Breast epithelium (tissue), 4 donors: ENCODE data around the gene COL25A1. TPM values are rescaled to one million over a fixed set of nuclear protein-coding genes. Genes with fewer than 3 reads are reported as not detected.

Source experiments
- DNase-seq, 2 donors: peaks; one replicate each; pipeline ENCODE4 v3.0.0-alpha.2; 2019; ENCODE audit warnings: low spot score in 2 of 2
- H3K27ac ChIP-seq, 2 donors: fragments of 200-600 bp; sonication (generic) in 1 of 2; one replicate each; pipeline ENCODE4 v1.5.1; 2016 to 2019; ENCODE audit warnings: mild to moderate bottlenecking in 1 of 2
- H3K27me3 ChIP-seq, 2 donors: fragments of 200-600 bp; sonication (generic) in 1 of 2; one replicate each; pipeline versions ENCODE4 v1.5.1 to v1.6.0; 2017 to 2019; ENCODE audit warnings: control low read depth in 1 of 2, mild to moderate bottlenecking in 1 of 2
- H3K36me3 ChIP-seq: fragments of 200-600 bp; one replicate; pipeline ENCODE4 v1.5.1; 2019
- H3K4me1 ChIP-seq, 2 donors: fragments of 200-600 bp; sonication (generic); one replicate each; pipeline ENCODE4 v1.5.1; 2016 to 2019; ENCODE audit warnings: control low read depth in 1 of 2
- H3K4me3 ChIP-seq, 3 donors: fragments of 200-600 bp; sonication (generic); 1 replicate in 2 of 3; 2 replicates in 1 of 3; pipeline ENCODE4 v1.5.1; 2016 to 2019; ENCODE audit warnings: mild to moderate bottlenecking in 3 of 3, moderate library complexity in 2 of 3
- H3K9me3 ChIP-seq, 2 donors: fragments of 200-600 bp; sonication (generic) in 1 of 2; one replicate each; pipeline ENCODE4 v1.5.1; 2016 to 2019; ENCODE audit warnings: control low read depth in 1 of 2
- POLR2A ChIP-seq: fragments of 450-650 bp; IDR thresholded peaks from one replicate; pipeline ENCODE4 v1.6.1; 2016; ENCODE audit warnings: antibody characterized with exemption, mild to moderate bottlenecking, moderate library complexity
- POLR2AphosphoS5 ChIP-seq, 3 donors: sonication (generic); formaldehyde crosslinking; IDR thresholded peaks; one replicate each; pipeline ENCODE4 v1.6.1; 2017; ENCODE audit warnings: antibody characterized with exemption in 3 of 3
- intact Hi-C: fragments of 100-400 bp; cut with DNase I; formaldehyde crosslinking; loops from one replicate; pipeline ENCODE4 v1.15.1; 2023; ENCODE audit warnings: low total_unique reads
- total RNA-seq, 3 donors: library from RNA; depleted of rRNA; stranded (reverse); fragments of >200 nt; gene quantifications; one replicate each; pipeline ENCODE4 v1.1.0, GENCODE V29; 2016
- TF ChIP-seq, protein P1 (sequence below), 3 donors: fragments of 450-650 bp; IDR thresholded peaks; one replicate each; pipeline ENCODE4 v1.5.1; 2016 to 2017; ENCODE audit warnings: antibody characterized with exemption in 3 of 3, mild to moderate bottlenecking in 3 of 3, moderate library complexity in 3 of 3

Gene COL25A1
- total RNA-seq, 3 donors from 2014 or later, result 2.6 to 11.0 (median 2.8) TPM

DNA sequence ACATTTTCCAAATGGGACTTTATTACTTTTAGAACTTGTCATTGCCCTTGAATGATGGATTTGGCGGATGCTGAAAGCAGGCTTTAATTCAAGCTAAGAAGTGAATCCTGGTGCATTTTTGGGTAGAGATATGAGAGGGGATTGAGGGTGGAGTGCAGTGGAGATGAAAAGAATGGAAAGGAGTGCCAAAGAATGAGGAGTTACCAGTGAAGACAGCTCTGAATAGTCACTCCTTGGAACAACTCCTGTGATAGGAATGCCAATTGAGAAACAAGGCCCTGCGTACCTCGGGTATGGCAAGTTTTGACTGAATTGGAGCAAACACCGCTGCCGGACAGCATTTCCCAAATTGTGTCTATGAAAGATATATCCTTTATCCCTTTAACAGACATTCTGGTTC lies 503.2 kb downstream of the COL25A1 start:
- Histone ChIP-seq H3K36me3 (no peaks in the 10 kb centered on the region), H3K9me3 (no peaks in the 10 kb centered on the region), H3K27ac (no peak overlapping the region), H3K4me1 (no peaks in the 10 kb centered on the region), H3K4me3 (no peak overlapping the region), H3K27me3 (no peaks in the 10 kb centered on the region)
- TF ChIP-seq POLR2AphosphoS5 (IDR thresholded peaks at IDR 0.05) (no peak), POLR2A (no peak)
- TF ChIP-seq, protein P1, sequence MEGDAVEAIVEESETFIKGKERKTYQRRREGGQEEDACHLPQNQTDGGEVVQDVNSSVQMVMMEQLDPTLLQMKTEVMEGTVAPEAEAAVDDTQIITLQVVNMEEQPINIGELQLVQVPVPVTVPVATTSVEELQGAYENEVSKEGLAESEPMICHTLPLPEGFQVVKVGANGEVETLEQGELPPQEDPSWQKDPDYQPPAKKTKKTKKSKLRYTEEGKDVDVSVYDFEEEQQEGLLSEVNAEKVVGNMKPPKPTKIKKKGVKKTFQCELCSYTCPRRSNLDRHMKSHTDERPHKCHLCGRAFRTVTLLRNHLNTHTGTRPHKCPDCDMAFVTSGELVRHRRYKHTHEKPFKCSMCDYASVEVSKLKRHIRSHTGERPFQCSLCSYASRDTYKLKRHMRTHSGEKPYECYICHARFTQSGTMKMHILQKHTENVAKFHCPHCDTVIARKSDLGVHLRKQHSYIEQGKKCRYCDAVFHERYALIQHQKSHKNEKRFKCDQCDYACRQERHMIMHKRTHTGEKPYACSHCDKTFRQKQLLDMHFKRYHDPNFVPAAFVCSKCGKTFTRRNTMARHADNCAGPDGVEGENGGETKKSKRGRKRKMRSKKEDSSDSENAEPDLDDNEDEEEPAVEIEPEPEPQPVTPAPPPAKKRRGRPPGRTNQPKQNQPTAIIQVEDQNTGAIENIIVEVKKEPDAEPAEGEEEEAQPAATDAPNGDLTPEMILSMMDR (IDR thresholded peaks at IDR 0.05), result no peak
- intact Hi-C loops, result no loop called here
- DNase-seq, result no peak

- H3K36me3 ChIP-seq, result no peaks in the 10 kb centered on the region
- H3K4me1 ChIP-seq, result peaks cover 0 to 4% of the 10 kb centered on the region in 2 donors
- no peaks in the 10 kb centered on the region for H3K27me3 ChIP-seq
- intact Hi-C loops, result no loop called here
- H3K4me3 ChIP-seq, result no peak overlapping the region
- TF ChIP-seq POLR2AphosphoS5 (IDR thresholded peaks at IDR 0.05) (no peak), POLR2A (no peak)
- TF ChIP-seq, protein P1 (IDR thresholded peaks at IDR 0.05), result no peak
- DNase-seq, result no peak
- H3K27ac ChIP-seq, result no peak overlapping the region
- H3K9me3 ChIP-seq, result no peaks in the 10 kb centered on the region
Observed at GRCh38 chr4:108796173-108796572, 506.3 kb downstream of the COL25A1 start.

DNA sequence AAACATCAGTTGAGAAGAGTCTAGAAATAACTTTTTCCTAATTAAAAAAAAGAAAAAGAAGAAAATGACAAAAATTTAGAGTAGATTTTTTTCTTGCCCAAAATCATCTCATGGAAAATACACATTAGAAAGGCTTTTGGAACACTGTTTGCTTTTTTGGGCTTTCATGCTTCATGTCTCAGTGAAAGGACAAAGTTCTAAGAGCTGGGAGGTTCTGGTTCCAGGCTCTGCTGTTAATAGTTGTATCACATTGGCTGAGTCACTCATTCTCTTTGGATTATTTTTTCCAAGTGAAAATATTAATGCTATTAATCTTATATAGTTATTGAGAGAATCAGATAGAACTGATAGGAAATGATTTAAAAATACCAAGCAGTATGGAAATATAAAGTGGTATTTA lies 506.7 kb downstream of the COL25A1 start:
- H3K4me3 ChIP-seq, result no peak overlapping the region
- no peaks in the 10 kb centered on the region for H3K27me3 ChIP-seq
- DNase-seq, result no peak
- no peaks in the 10 kb centered on the region for H3K9me3 ChIP-seq
- no peak overlapping the region for H3K27ac ChIP-seq
- TF ChIP-seq, protein P1 (IDR thresholded peaks at IDR 0.05), result no peak
- no peak for TF ChIP-seq POLR2AphosphoS5 (IDR thresholded peaks at IDR 0.05)
- no peak for TF ChIP-seq POLR2A
- intact Hi-C loops, result no loop called here
- H3K4me1 ChIP-seq, result peaks cover 0 to 4% of the 10 kb centered on the region in 2 donors
- H3K36me3 ChIP-seq, result no peaks in the 10 kb centered on the region

- no peak for DNase-seq
- Histone ChIP-seq H3K27ac (no peak overlapping the region), H3K9me3 (no peaks in the 10 kb centered on the region), H3K36me3 (no peaks in the 10 kb centered on the region), H3K4me1 (peaks cover 0 to 4% of the 10 kb centered on the region in 2 donors), H3K4me3 (no peak overlapping the region), H3K27me3 (no peaks in the 10 kb centered on the region)
- intact Hi-C loops, result no loop called here
- TF ChIP-seq, protein P1 (IDR thresholded peaks at IDR 0.05), result no peak
- TF ChIP-seq POLR2AphosphoS5 (IDR thresholded peaks at IDR 0.05) (no peak), POLR2A (no peak)
Observed at GRCh38 chr4:108794136-108794535, 508.3 kb downstream of the COL25A1 start.

DNA sequence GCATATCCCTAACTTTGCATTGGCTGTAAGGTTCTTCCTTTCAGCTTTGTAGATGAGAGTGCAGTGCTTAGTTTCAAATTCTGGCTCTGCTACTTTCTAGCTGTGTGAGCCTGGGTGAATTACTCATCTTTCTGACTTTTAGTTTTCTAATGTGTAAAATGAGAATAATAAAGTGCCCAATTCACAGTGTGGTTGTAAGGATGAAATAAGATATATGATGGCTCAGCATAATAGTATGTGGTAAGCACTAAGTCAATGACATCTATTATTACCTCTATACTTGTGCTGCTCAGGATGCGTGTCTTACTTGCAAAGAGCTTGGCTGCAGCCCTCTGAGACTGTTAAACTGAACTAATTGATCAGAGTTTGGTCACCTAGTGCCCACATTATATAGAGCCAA lies 509.0 kb downstream of the COL25A1 start:
- H3K9me3 ChIP-seq, result no peaks in the 10 kb centered on the region
- no peak overlapping the region for H3K4me3 ChIP-seq
- DNase-seq, result no peak
- H3K36me3 ChIP-seq, result no peaks in the 10 kb centered on the region
- H3K27ac ChIP-seq, result no peak overlapping the region
- H3K27me3 ChIP-seq, result no peaks in the 10 kb centered on the region
- no peak for TF ChIP-seq POLR2AphosphoS5 (IDR thresholded peaks at IDR 0.05)
- TF ChIP-seq, protein P1 (IDR thresholded peaks at IDR 0.05), result no peak
- no peak for TF ChIP-seq POLR2A
- intact Hi-C loops, result no loop called here
- H3K4me1 ChIP-seq, result peaks cover 0 to 4% of the 10 kb centered on the region in 2 donors
